Measurements from ENCODE around the gene C10orf90.

C10orf90 gene

GRCh38 chr10:126523071-126523470, 147.4 kb downstream of the C10orf90 start:
- no peak overlapping the region for H3K4me3 ChIP-seq (ENCODE audit: low read depth, low read length)
- TF ChIP-seq CTCF (IDR thresholded peaks at IDR 0.05; ENCODE audit: borderline replicate concordance, insufficient read depth, low read depth, low read length), result no peak

GRCh38 chr10:126521399-126521798, 149.1 kb downstream of the C10orf90 start:
- TF ChIP-seq CTCF (IDR thresholded peaks at IDR 0.05; ENCODE audit: borderline replicate concordance, insufficient read depth, low read depth, low read length), result no peak
- no peak overlapping the region for H3K4me3 ChIP-seq (ENCODE audit: low read depth, low read length)

- no peak for TF ChIP-seq CTCF (IDR thresholded peaks at IDR 0.05; ENCODE audit: borderline replicate concordance, insufficient read depth, low read depth, low read length)
- no peak overlapping the region for H3K4me3 ChIP-seq (ENCODE audit: low read depth, low read length)
Observed at GRCh38 chr10:126520751-126521317, 149.7 kb downstream of the C10orf90 start.

- TF ChIP-seq CTCF (IDR thresholded peaks at IDR 0.05; ENCODE audit: borderline replicate concordance, insufficient read depth, low read depth, low read length), result no peak
- no peak overlapping the region for H3K4me3 ChIP-seq (ENCODE audit: low read depth, low read length)
Observed at GRCh38 chr10:126519992-126520391, 150.5 kb downstream of the C10orf90 start.

GRCh38 chr10:126519185-126519584, 151.3 kb downstream of the C10orf90 start:
- no peak overlapping the region for H3K4me3 ChIP-seq (ENCODE audit: low read depth, low read length)
- TF ChIP-seq CTCF (IDR thresholded peaks at IDR 0.05; ENCODE audit: borderline replicate concordance, insufficient read depth, low read depth, low read length), result no peak

GRCh38 chr10:126518218-126519080, 152.0 kb downstream of the C10orf90 start:
- no peak overlapping the region for H3K4me3 ChIP-seq (ENCODE audit: low read depth, low read length)
- TF ChIP-seq CTCF (IDR thresholded peaks at IDR 0.05; ENCODE audit: borderline replicate concordance, insufficient read depth, low read depth, low read length), result no peak

GRCh38 chr10:126516515-126516914, 154.0 kb downstream of the C10orf90 start:
- no peak for TF ChIP-seq CTCF (IDR thresholded peaks at IDR 0.05; ENCODE audit: borderline replicate concordance, insufficient read depth, low read depth, low read length)
- no peak overlapping the region for H3K4me3 ChIP-seq (ENCODE audit: low read depth, low read length)

All from GM12875 (cell line).